Retinal pigment epithelial cell (primary cell): ENCODE data around the gene ASAH2.

Experiments used
- DNase-seq: peaks from one replicate; pipeline ENCODE4 v3.0.0-alpha.2; 2010; ENCODE audit warnings: low read depth
- H3K4me3 ChIP-seq: 2 replicates; pipeline ENCODE4 v1.5.1; 2011; ENCODE audit warnings: mild to moderate bottlenecking, low read length, control low read depth, moderate library complexity
- TF ChIP-seq, protein P1 (sequence below): conservative IDR thresholded peaks from 2 replicates; pipeline ENCODE4 v1.5.1; 2011; ENCODE audit warnings: low read depth, low read length, control low read depth, inconsistent platforms

Gene ASAH2

DNA sequence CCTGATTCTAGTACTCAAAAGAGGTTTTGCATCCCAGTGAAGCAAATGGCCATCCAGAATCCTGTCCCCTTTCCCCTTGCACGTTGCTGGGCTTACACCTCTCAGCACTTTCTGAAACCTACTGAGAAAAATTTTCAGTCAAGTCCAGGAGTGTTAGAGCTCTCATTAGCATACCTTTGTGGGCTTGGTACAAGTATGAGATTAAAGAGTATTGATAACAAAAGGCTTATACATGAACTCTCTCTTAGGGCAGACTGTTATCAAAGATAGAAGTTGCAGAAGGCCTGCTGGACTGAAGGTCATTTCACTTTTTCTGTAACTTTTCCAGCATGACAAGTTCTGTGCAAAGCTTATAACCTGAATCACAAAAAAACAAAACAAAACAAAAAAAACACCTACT lies at the start of gene ASAH2:
Gene ASAH2, minus strand, starts transcription at position 123 of the 400 bp plus-strand sequence. CDS start 2,906 bp downstream, outside the sequence.
- TF ChIP-seq, protein P1, sequence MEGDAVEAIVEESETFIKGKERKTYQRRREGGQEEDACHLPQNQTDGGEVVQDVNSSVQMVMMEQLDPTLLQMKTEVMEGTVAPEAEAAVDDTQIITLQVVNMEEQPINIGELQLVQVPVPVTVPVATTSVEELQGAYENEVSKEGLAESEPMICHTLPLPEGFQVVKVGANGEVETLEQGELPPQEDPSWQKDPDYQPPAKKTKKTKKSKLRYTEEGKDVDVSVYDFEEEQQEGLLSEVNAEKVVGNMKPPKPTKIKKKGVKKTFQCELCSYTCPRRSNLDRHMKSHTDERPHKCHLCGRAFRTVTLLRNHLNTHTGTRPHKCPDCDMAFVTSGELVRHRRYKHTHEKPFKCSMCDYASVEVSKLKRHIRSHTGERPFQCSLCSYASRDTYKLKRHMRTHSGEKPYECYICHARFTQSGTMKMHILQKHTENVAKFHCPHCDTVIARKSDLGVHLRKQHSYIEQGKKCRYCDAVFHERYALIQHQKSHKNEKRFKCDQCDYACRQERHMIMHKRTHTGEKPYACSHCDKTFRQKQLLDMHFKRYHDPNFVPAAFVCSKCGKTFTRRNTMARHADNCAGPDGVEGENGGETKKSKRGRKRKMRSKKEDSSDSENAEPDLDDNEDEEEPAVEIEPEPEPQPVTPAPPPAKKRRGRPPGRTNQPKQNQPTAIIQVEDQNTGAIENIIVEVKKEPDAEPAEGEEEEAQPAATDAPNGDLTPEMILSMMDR: no peak
- no peak within 1 kb of the TSS for H3K4me3 ChIP-seq
- DNase-seq: no peak

DNA sequence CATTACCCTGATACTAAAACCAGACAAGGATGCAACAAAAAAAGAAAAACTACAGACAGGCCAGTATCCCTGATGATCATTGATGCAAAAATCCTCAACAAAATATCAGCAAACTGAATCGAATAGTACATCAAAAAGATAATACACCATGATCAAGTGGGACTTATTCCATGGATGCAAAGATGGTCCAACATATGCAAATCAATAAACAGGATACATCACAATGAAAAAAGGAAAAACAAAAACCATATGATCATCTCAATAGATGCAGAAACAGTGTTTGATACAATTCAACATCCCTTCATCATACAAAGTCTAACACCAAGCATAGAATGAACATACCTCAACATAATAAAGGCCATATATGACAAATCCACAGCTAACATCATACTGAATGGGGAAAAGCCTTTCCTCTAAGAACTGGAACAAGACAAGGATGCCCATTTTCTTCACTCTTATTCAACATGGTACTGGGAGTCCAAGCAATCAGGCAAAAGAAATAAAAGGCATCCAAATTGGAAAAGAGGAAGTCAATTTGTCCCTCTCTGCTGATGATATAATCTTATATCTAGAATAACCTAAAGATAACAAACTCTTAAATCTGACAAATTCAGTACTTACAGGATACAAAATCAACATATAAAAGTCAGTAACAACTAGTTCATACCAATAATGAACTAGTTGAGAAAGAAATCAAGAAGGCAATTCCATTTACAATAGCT lies 48.8 kb upstream of the ASAH2 start:
- no peak overlapping the region for H3K4me3 ChIP-seq
- DNase-seq: no peak
- TF ChIP-seq, protein P1: no peak

DNA sequence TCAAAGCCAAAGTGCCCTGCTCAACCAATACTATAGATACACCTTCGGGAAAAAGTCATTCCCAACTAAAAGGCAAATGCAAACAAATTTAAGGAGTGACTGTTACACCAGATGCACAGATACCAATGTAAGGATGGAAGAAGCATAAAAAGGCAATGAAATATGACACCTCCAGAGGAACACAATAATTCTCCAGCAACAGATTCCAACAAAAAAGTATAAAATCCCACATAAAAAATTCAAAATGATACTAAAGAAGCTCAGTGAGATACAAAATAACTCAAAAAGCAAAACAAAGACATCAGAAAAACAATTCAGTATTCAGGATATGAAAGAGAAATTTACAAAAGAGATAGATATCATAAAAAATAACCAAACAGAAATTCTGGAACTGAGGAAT lies 44.1 kb upstream of the ASAH2 start:
- no peak overlapping the region for H3K4me3 ChIP-seq
- TF ChIP-seq, protein P1: no peak
- no peak for DNase-seq

DNA sequence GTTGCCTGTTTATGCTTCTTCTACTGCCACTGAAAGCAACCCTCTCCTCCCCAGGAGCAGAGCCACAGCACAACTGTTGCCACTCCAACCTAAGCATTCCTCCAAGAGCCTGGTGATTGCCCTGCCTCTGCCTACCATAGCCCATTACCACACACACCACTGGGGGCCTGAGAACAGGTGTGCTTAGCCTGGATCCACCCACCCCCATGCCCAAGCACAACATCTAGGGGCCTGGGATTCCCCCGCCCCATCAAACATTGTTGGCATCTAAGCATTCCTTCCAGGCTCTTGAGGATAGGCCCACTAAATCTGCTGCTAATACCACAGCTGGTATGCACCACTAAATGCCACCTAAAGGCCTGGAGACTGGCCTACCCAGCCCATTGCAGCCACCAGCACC lies 43.3 kb upstream of the ASAH2 start:
- DNase-seq: no peak
- TF ChIP-seq, protein P1: no peak
- no peak overlapping the region for H3K4me3 ChIP-seq

DNA sequence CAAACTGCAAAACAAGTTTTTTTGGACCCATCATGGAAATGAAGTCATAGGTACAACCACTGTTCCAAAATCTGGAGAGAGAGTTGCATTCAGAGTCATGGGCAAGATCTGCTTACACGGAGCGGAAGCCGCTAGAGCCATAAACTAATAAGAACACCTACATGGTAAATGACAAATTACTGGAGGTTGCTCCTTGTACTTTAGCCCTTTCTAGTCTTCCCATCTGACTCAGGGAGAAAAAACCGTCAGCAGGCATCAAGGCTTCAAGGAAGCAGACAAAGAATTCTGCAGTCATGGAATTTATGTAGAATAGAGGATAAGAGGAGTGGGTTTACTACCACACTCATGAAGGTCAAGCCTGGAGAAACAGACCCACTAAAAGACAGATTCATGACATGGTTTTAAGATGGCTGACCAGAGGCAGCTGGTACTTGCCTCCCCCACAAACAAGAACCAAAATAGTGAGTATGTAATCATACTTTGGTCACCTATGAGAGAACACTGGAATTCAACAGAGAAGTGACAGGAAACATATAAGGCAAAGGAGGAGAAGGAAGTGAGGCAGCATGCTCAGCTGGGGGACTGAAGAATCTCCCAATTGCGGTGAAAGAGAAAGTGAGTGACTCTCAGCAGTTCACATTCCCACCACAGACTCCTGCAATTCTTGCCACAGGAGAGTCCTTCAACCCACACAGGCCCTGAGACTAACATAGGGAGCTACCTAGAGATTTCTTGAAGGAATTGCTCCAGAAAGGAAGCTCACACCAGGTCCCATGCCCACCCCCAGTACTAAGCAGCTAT lies 42.4 kb upstream of the ASAH2 start:
- no peak for DNase-seq
- H3K4me3 ChIP-seq: no peak overlapping the region
- TF ChIP-seq, protein P1: no peak

DNA sequence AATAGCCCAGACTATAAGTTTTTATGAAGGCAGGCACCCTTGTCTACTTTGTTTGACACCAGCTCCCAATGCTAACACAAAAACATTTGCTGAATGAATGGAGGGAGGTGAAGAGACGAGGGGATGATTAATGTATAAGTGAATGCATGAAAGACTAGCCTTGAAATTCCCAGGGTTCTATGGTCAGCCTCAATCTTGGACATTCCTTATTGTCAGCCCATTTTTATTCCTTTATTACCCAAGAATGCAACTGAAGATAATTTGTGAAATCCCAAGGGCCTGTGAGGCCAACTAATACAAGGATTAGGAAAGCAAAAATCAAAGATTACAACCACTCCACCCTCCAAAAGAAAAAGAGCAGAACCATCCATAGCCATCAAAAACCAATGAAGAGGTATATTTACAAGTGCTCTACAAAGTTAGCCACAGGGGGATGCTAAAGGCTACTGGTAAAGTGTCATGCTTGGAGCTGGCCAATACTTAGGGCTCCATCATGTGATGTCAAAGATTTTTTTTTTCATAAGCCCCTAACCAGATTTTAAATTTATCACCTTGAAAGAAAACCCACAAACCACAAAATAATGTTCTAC lies 40.0 kb upstream of the ASAH2 start:
- DNase-seq: no peak
- TF ChIP-seq, protein P1: peak; percentile 53
- no peak overlapping the region for H3K4me3 ChIP-seq
